Gastrocnemius medialis (tissue), 4 donors: ENCODE data around the gene JDP2. TPM values are rescaled to one million over a fixed set of nuclear protein-coding genes. Genes with fewer than 3 reads are reported as not detected.

ENCODE experiments used
- ATAC-seq, 2 donors: fragments of 150-250 bp; one replicate each; pipeline ENCODE4 v1.9.1; 2016
- DNase-seq, 2 donors: peaks; one replicate each; pipeline ENCODE4 v3.0.0-alpha.2; 2019
- H3K27ac ChIP-seq, 4 donors: fragments of 200-600 bp; sonication (generic); 1 replicate in 1 of 4; 2 replicates in 3 of 4; pipeline ENCODE4 v1.5.1; 2016 to 2018; ENCODE audit warnings: mild to moderate bottlenecking in 2 of 4, moderate library complexity in 1 of 4
- H3K27me3 ChIP-seq, 3 donors: fragments of 200-600 bp; sonication (generic) in 2 of 3; 1 replicate in 1 of 3; 2 replicates in 2 of 3; pipeline versions ENCODE4 v1.5.1 to v1.6.0; 2016 to 2019; ENCODE audit warnings: mild to moderate bottlenecking in 1 of 3, moderate library complexity in 1 of 3
- H3K36me3 ChIP-seq, 2 donors: fragments of 200-600 bp; sonication (generic) in 1 of 2; one replicate each; pipeline ENCODE4 v1.5.1; 2017 to 2018
- H3K4me1 ChIP-seq, 2 donors: fragments of 200-600 bp; sonication (generic) in 1 of 2; one replicate each; pipeline ENCODE4 v1.5.1; 2016 to 2017; ENCODE audit warnings: mild to moderate bottlenecking in 2 of 2
- H3K4me3 ChIP-seq, 4 donors: fragments of 200-600 bp; sonication (generic) in 3 of 4; 1 replicate in 1 of 4; 2 replicates in 3 of 4; pipeline ENCODE4 v1.5.1; 2016 to 2019; ENCODE audit warnings: mild to moderate bottlenecking in 2 of 4
- H3K9me3 ChIP-seq, 3 donors: fragments of 200-600 bp; sonication (generic) in 2 of 3; 1 replicate in 1 of 3; 2 replicates in 2 of 3; pipeline ENCODE4 v1.5.1; 2016 to 2019
- CTCF ChIP-seq, 5 experiments: fragments of 450-650 bp in 3 of 5; fragments of 200-600 bp in 2 of 5; sonication (generic) in 2 of 5; IDR thresholded peaks in 4 of 5; conservative IDR thresholded peaks in 1 of 5; 1 replicate in 4 of 5; 2 replicates in 1 of 5; pipeline ENCODE4 v1.5.1; 2016 to 2019; ENCODE audit warnings: antibody characterized with exemption in 5 of 5, mild to moderate bottlenecking in 3 of 5, moderate library complexity in 3 of 5
- POLR2A ChIP-seq, 2 donors: fragments of 450-650 bp; IDR thresholded peaks; one replicate each; pipeline ENCODE4 v1.6.1; 2017; ENCODE audit warnings: antibody characterized with exemption in 2 of 2, mild to moderate bottlenecking in 2 of 2, moderate library complexity in 2 of 2
- in situ Hi-C, 4 donors: fragments of 200-750 bp; cut with MboI; loops; one replicate each; pipeline versions ENCODE4 v1.15.0 to v1.8.0; 2017; ENCODE audit warnings: low sequenced_read_pairs in 4 of 4
- intact Hi-C: fragments of 100-400 bp; cut with DNase I; formaldehyde crosslinking; loops from one replicate; pipeline ENCODE4 v1.15.1; 2023; ENCODE audit warnings: low total_unique reads
- total RNA-seq, 4 donors: library from RNA; depleted of rRNA; stranded (reverse); fragments of >200 nt; gene quantifications; one replicate each; pipeline versions ENCODE4 v1.1.0 to v1.2.3, GENCODE V29; 2016

Gene JDP2
- total RNA-seq, 4 donors from 2014 or later = 17.3 to 80.2 (median 31.7) TPM

GRCh38 chr14:75399321-75399720 lies 28.5 kb upstream of the JDP2 start:
- ATAC-seq (no peak), DNase-seq (peak in 1 of 2 donors; percentile 27)
- H3K9me3 ChIP-seq = no peaks in the 10 kb centered on the region
- TF ChIP-seq CTCF (IDR thresholded peaks at IDR 0.05 in 4 of 5, conservative IDR thresholded peaks at IDR 0.05 in 1 of 5) = no peak
- no peak for TF ChIP-seq POLR2A (IDR thresholded peaks at IDR 0.05)
- peaks cover 25 to 29% of the 10 kb centered on the region in 2 donors for H3K4me1 ChIP-seq
- intact Hi-C loops = no loop called here
- H3K36me3 ChIP-seq = no peaks in the 10 kb centered on the region
- no peaks in the 10 kb centered on the region for H3K27me3 ChIP-seq
- no peak overlapping the region for H3K4me3 ChIP-seq
- in situ Hi-C loops = no loop called here
- H3K27ac ChIP-seq = peak overlapping the region; percentile 82 to 89 (median 84)

GRCh38 chr14:75399843-75400775 lies 27.7 kb upstream of the JDP2 start:
- peak; percentile 90 to 93 for ATAC-seq
- DNase-seq = peak; percentile 94 to 98
- Histone ChIP-seq H3K27ac (peak overlapping the region; percentile 82 to 89 (median 84)), H3K4me1 (peaks cover 25 to 29% of the 10 kb centered on the region in 2 donors), H3K27me3 (no peaks in the 10 kb centered on the region), H3K9me3 (no peaks in the 10 kb centered on the region), H3K36me3 (no peaks in the 10 kb centered on the region), H3K4me3 (no peak overlapping the region)
- TF ChIP-seq POLR2A (IDR thresholded peaks at IDR 0.05) (no peak), CTCF (IDR thresholded peaks at IDR 0.05 in 4 of 5, conservative IDR thresholded peaks at IDR 0.05 in 1 of 5) (no peak)
- intact Hi-C loops = loop anchor here (2.0 to 10.0 kb wide), 3 partner anchors 27 to 265 kb away; no protein-coding TSS in a partner anchor
- in situ Hi-C loops = no loop called here

GRCh38 chr14:75401361-75401760 lies 26.5 kb upstream of the JDP2 start:
- peak; percentile 53 to 64 for ATAC-seq
- TF ChIP-seq POLR2A (IDR thresholded peaks at IDR 0.05) (no peak), CTCF (IDR thresholded peaks at IDR 0.05 in 4 of 5, conservative IDR thresholded peaks at IDR 0.05 in 1 of 5) (no peak)
- intact Hi-C loops (loop anchor here (2.0 to 10.0 kb wide), 3 partner anchors 25 to 267 kb away; no protein-coding TSS in a partner anchor), in situ Hi-C loops (no loop called here)
- peaks cover 25 to 29% of the 10 kb centered on the region in 2 donors for H3K4me1 ChIP-seq
- DNase-seq = peak; percentile 34 to 77
- peak overlapping the region; percentile 82 to 89 (median 84) for H3K27ac ChIP-seq
- no peaks in the 10 kb centered on the region for H3K27me3 ChIP-seq
- no peaks in the 10 kb centered on the region for H3K36me3 ChIP-seq
- peak overlapping the region in 1 of 4 donors; percentile 12 for H3K4me3 ChIP-seq
- H3K9me3 ChIP-seq = no peaks in the 10 kb centered on the region

- Histone ChIP-seq H3K9me3 (no peaks in the 10 kb centered on the region), H3K27me3 (no peaks in the 10 kb centered on the region), H3K27ac (peak overlapping the region in 2 of 4 donors; percentile 82 to 87), H3K4me1 (peaks cover 25 to 29% of the 10 kb centered on the region in 2 donors), H3K4me3 (no peak overlapping the region), H3K36me3 (no peaks in the 10 kb centered on the region)
- DNase-seq = no peak
- ATAC-seq = no peak
- in situ Hi-C loops (no loop called here), intact Hi-C loops (loop anchor here (10.0 kb wide), 1 partner anchor 268 kb away; no protein-coding TSS in a partner anchor)
- TF ChIP-seq POLR2A (IDR thresholded peaks at IDR 0.05) (no peak), CTCF (IDR thresholded peaks at IDR 0.05 in 4 of 5, conservative IDR thresholded peaks at IDR 0.05 in 1 of 5) (no peak)
These were observed 24.9 kb upstream of the JDP2 start for GRCh38 chr14:75402867-75403413.
